ENCODE measurements around the gene EXPH5.

DNA sequence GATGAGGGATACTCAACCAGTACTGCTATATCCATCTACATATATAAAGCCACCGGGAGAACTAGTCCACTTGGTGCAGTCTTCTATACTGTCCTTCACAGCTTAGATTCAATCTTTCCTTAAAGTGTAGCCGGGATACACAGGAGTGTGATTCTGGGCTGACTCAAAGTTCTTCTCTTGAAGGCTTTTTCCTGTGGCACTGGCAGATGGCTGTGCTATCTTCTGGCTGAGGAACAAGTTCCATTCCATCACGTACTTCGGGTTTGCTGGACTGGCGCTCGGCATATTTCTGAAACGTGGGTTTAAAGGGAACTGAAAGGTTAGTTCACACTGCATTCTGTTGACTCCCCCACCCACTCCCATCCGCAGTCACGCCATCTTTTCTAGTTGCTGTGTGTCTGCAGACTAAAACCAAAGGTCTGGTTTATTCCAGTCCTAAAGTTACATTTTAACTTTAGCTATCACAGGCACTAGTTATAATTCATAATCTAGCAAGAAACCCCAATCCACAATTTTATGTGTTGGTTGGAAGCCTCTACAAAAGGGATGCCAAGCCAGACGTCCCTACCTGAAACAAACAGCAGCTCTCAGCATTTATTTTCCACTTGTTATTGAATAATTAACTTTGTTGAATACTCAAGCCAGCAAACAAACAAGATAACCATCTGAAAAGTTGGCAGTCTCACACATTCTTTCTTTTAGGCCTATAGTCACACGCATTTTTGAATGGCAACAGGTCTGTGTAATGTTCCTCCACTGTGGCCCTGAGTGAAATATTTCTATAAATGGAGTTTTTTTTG lies 118.7 kb downstream of the EXPH5 start:
- TF ChIP-seq, protein P1, sequence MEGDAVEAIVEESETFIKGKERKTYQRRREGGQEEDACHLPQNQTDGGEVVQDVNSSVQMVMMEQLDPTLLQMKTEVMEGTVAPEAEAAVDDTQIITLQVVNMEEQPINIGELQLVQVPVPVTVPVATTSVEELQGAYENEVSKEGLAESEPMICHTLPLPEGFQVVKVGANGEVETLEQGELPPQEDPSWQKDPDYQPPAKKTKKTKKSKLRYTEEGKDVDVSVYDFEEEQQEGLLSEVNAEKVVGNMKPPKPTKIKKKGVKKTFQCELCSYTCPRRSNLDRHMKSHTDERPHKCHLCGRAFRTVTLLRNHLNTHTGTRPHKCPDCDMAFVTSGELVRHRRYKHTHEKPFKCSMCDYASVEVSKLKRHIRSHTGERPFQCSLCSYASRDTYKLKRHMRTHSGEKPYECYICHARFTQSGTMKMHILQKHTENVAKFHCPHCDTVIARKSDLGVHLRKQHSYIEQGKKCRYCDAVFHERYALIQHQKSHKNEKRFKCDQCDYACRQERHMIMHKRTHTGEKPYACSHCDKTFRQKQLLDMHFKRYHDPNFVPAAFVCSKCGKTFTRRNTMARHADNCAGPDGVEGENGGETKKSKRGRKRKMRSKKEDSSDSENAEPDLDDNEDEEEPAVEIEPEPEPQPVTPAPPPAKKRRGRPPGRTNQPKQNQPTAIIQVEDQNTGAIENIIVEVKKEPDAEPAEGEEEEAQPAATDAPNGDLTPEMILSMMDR (IDR thresholded peaks at IDR 0.05 in 2 of 3, conservative IDR thresholded peaks at IDR 0.05 in 1 of 3; ENCODE audit: borderline replicate concordance in 1 of 3, insufficient read depth in 1 of 3, low read depth in 2 of 3, low read length in 2 of 3), result no peak
- TF ChIP-seq ZNF274 (IDR thresholded peaks at IDR 0.05; ENCODE audit: low read depth, low read length) (no peak), POLR2A (IDR thresholded peaks at IDR 0.05; ENCODE audit: borderline replicate concordance, extremely low read depth, insufficient read depth, insufficient read length) (no peak), RAD21 (IDR thresholded peaks at IDR 0.05; ENCODE audit: low read depth) (no peak), YY1 (IDR thresholded peaks at IDR 0.05; ENCODE audit: extremely low read depth, insufficient replicate concordance, low read depth, low read length) (no peak), POLR2AphosphoS5 (IDR thresholded peaks at IDR 0.05; ENCODE audit: low read depth, low read length) (no peak), EZH2phosphoT487 (IDR thresholded peaks at IDR 0.05; ENCODE audit: borderline replicate concordance) (no peak), FOSL1 (IDR thresholded peaks at IDR 0.05; ENCODE audit: low read depth) (no peak), TCF7L2 (IDR thresholded peaks at IDR 0.05; ENCODE audit: borderline replicate concordance, extremely low read depth, insufficient read depth, insufficient read length) (no peak)
- TF ChIP-seq, protein P2, sequence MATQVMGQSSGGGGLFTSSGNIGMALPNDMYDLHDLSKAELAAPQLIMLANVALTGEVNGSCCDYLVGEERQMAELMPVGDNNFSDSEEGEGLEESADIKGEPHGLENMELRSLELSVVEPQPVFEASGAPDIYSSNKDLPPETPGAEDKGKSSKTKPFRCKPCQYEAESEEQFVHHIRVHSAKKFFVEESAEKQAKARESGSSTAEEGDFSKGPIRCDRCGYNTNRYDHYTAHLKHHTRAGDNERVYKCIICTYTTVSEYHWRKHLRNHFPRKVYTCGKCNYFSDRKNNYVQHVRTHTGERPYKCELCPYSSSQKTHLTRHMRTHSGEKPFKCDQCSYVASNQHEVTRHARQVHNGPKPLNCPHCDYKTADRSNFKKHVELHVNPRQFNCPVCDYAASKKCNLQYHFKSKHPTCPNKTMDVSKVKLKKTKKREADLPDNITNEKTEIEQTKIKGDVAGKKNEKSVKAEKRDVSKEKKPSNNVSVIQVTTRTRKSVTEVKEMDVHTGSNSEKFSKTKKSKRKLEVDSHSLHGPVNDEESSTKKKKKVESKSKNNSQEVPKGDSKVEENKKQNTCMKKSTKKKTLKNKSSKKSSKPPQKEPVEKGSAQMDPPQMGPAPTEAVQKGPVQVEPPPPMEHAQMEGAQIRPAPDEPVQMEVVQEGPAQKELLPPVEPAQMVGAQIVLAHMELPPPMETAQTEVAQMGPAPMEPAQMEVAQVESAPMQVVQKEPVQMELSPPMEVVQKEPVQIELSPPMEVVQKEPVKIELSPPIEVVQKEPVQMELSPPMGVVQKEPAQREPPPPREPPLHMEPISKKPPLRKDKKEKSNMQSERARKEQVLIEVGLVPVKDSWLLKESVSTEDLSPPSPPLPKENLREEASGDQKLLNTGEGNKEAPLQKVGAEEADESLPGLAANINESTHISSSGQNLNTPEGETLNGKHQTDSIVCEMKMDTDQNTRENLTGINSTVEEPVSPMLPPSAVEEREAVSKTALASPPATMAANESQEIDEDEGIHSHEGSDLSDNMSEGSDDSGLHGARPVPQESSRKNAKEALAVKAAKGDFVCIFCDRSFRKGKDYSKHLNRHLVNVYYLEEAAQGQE (IDR thresholded peaks at IDR 0.05; ENCODE audit: low read depth), result no peak
- TF ChIP-seq, protein P3, sequence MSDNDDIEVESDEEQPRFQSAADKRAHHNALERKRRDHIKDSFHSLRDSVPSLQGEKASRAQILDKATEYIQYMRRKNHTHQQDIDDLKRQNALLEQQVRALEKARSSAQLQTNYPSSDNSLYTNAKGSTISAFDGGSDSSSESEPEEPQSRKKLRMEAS (IDR thresholded peaks at IDR 0.05), result no peak
- TF ChIP-seq, protein P4, sequence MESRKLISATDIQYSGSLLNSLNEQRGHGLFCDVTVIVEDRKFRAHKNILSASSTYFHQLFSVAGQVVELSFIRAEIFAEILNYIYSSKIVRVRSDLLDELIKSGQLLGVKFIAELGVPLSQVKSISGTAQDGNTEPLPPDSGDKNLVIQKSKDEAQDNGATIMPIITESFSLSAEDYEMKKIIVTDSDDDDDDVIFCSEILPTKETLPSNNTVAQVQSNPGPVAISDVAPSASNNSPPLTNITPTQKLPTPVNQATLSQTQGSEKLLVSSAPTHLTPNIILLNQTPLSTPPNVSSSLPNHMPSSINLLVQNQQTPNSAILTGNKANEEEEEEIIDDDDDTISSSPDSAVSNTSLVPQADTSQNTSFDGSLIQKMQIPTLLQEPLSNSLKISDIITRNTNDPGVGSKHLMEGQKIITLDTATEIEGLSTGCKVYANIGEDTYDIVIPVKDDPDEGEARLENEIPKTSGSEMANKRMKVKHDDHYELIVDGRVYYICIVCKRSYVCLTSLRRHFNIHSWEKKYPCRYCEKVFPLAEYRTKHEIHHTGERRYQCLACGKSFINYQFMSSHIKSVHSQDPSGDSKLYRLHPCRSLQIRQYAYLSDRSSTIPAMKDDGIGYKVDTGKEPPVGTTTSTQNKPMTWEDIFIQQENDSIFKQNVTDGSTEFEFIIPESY (IDR thresholded peaks at IDR 0.05; ENCODE audit: extremely low read depth, insufficient replicate concordance, low read length), result no peak
- TF ChIP-seq, protein P5, sequence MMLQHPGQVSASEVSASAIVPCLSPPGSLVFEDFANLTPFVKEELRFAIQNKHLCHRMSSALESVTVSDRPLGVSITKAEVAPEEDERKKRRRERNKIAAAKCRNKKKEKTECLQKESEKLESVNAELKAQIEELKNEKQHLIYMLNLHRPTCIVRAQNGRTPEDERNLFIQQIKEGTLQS (IDR thresholded peaks at IDR 0.05), result no peak

Measured in HCT116 (cell line).